Limb (tissue), 2 donors: ENCODE measurements around the gene SFXN5.

Experiments used
- DNase-seq, 2 donors: peaks; one replicate each; pipeline ENCODE4 v3.0.0-alpha.2; 2016; ENCODE audit errors: extremely low spot score in 2 of 2

The SFXN5 gene

GRCh38 chr2:72958542-72959385 lies 112.7 kb downstream of the SFXN5 start:
- no peak for DNase-seq

- DNase-seq: no peak
Measured at GRCh38 chr2:72956936-72957335, 114.6 kb downstream of the SFXN5 start.

- DNase-seq: no peak
Measured at GRCh38 chr2:72956050-72956395, 115.5 kb downstream of the SFXN5 start.

- DNase-seq: no peak
Measured at GRCh38 chr2:72955228-72956049, 116.1 kb downstream of the SFXN5 start.

GRCh38 chr2:72954376-72955227 lies 116.9 kb downstream of the SFXN5 start:
- no peak for DNase-seq

- no peak for DNase-seq
Measured at GRCh38 chr2:72953976-72954375, 117.5 kb downstream of the SFXN5 start.

GRCh38 chr2:72953528-72953927 lies 118.0 kb downstream of the SFXN5 start:
- DNase-seq: no peak

- DNase-seq: no peak
Measured at GRCh38 chr2:72952961-72953360, 118.6 kb downstream of the SFXN5 start.

GRCh38 chr2:72952110-72952823 lies 119.2 kb downstream of the SFXN5 start:
- DNase-seq: no peak

- no peak for DNase-seq
Measured at GRCh38 chr2:72951303-72952095, 120.0 kb downstream of the SFXN5 start.

- no peak for DNase-seq
Measured at GRCh38 chr2:72950558-72951255, 120.8 kb downstream of the SFXN5 start.

- no peak for DNase-seq
Measured at GRCh38 chr2:72949642-72950041, 121.9 kb downstream of the SFXN5 start.

- DNase-seq: no peak
Measured at GRCh38 chr2:72949045-72949444, 122.5 kb downstream of the SFXN5 start.

GRCh38 chr2:72947952-72948830 lies 123.3 kb downstream of the SFXN5 start:
- no peak for DNase-seq

- no peak for DNase-seq
Measured at GRCh38 chr2:72946466-72946865, 125.0 kb downstream of the SFXN5 start.

- no peak for DNase-seq
Measured at GRCh38 chr2:72945450-72946019, 126.0 kb downstream of the SFXN5 start.

- no peak for DNase-seq
Measured at GRCh38 chr2:72944804-72945449, 126.6 kb downstream of the SFXN5 start.
